A549 (cell line): ENCODE measurements around the gene UPB1. TPM values are rescaled to one million over a fixed set of nuclear protein-coding genes. Genes with fewer than 3 reads are reported as not detected.
"Not testable (repeated sequence)": the region's sequence is repeated elsewhere in the genome, so short reads cannot be mapped to it uniquely, and the experiment has no call there.

Experiments
- ATAC-seq, 2 experiments: fragments of 200-7000 bp in 1 of 2; fragments of >200 bp in 1 of 2; cut with Nextera tagmentation in 1 of 2; cut with Tn5 transposase in 1 of 2; 3 replicates each; pipeline versions ENCODE4 v1.8.0 to v1.9.1; 2018 to 2020; ENCODE audit warnings: mild to moderate bottlenecking in 1 of 2, moderate library complexity in 1 of 2
- CTCF ChIA-PET: fragments of 300-600 bp; sonication (Branson Sonifier 250); formaldehyde crosslinking; extraction: SDS; loops from one replicate; lab custom pipeline; 2021; ENCODE audit warnings: antibody characterized with exemption, inconsistent platforms; lab: Yijun Ruan, JAX
- POLR2A ChIA-PET: fragments of 350-600 bp; formaldehyde crosslinking; extraction: SDS; loops from one replicate; lab custom pipeline; 2021; ENCODE audit warnings: antibody characterized with exemption, inconsistent platforms; lab: Yijun Ruan, JAX
- DNase-seq, 2 experiments: peaks; one replicate each; pipeline versions ENCODE4 v3.0.0 to v3.0.0-alpha.2; 2011 to 2016; ENCODE audit warnings: low read depth in 1 of 2, low spot score in 1 of 2
- FAIRE-seq: peaks from 2 replicates; lab custom pipeline; 2011; peaks lifted over from hg19 to GRCh38; lab: Jason Lieb, UNC
- H3K27ac ChIP-seq, 2 experiments: fragments of >200 bp; sonication (Bioruptor Twin); formaldehyde crosslinking; 3 replicates each; pipeline ENCODE4 v1.5.1; 2016 to 2017
- H3K4me1 ChIP-seq: fragments of >200 bp; sonication (Bioruptor Twin); formaldehyde crosslinking; 3 replicates; pipeline ENCODE4 v1.6.1; 2016
- H3K4me2 ChIP-seq: fragments of >200 bp; sonication (Bioruptor Twin); formaldehyde crosslinking; 3 replicates; pipeline ENCODE4 v1.6.1; 2016
- H3K4me3 ChIP-seq: fragments of >200 bp; sonication (Bioruptor Twin); formaldehyde crosslinking; 3 replicates; pipeline ENCODE4 v1.5.1; 2016
- H3K9me3 ChIP-seq: fragments of >200 bp; sonication (Bioruptor Twin); formaldehyde crosslinking; 3 replicates; pipeline ENCODE4 v1.6.1; 2016
- CBX2 ChIP-seq: fragments of 200-600 bp; sonication (generic); IDR thresholded peaks from 2 replicates; pipeline ENCODE4 v1.6.1; 2016; ENCODE audit warnings: low read depth, mild to moderate bottlenecking, borderline replicate concordance
- CEBPB ChIP-seq, 2 experiments: fragments of >200 bp in 1 of 2; sonication (Bioruptor Twin) in 1 of 2; formaldehyde crosslinking in 1 of 2; IDR thresholded peaks; 2 replicates each; pipeline ENCODE4 v1.6.1; 2012 to 2016
- CHD2 ChIP-seq: fragments of 150-350 bp; IDR thresholded peaks from 2 replicates; pipeline ENCODE4 v1.6.1; 2014; ENCODE audit warnings: low read length; ENCODE audit not compliant: partially characterized antibody
- E2F6 ChIP-seq: IDR thresholded peaks from 2 replicates; pipeline ENCODE4 v1.6.1; 2012; ENCODE audit warnings: low read depth, borderline replicate concordance
- EHF ChIP-seq: fragments of 250-450 bp; sonication (Bioruptor Pico); IDR thresholded peaks from 2 replicates; pipeline ENCODE4 v1.5.0; 2020; ENCODE audit warnings: mild to moderate bottlenecking
- ESRRA ChIP-seq: fragments of 150-350 bp; IDR thresholded peaks from 2 replicates; pipeline ENCODE4 v1.6.1; 2014; ENCODE audit warnings: mild to moderate bottlenecking, low read length, borderline replicate concordance
- FOSB ChIP-seq: fragments of 250-450 bp; sonication (Bioruptor Pico); IDR thresholded peaks from 2 replicates; pipeline ENCODE4 v1.5.0; 2020; ENCODE audit warnings: mild to moderate bottlenecking, moderate library complexity
- FOSL2 ChIP-seq, 2 experiments: fragments of 450-650 bp in 1 of 2; fragments of >200 bp in 1 of 2; sonication (Bioruptor Twin) in 1 of 2; formaldehyde crosslinking; IDR thresholded peaks; 2 replicates each; pipeline versions ENCODE4 v1.5.0 to v1.6.1; 2016 to 2020; ENCODE audit warnings: mild to moderate bottlenecking in 1 of 2, moderate library complexity in 1 of 2
- FOXS1 ChIP-seq: fragments of 250-450 bp; sonication (Bioruptor Pico); IDR thresholded peaks from 2 replicates; pipeline ENCODE4 v1.5.0; 2020; ENCODE audit warnings: mild to moderate bottlenecking, moderate library complexity
- HDAC2 ChIP-seq: fragments of 200-600 bp; sonication (generic); IDR thresholded peaks from 2 replicates; pipeline ENCODE4 v1.6.1; 2016
- HEYL ChIP-seq: fragments of 250-450 bp; sonication (Bioruptor Pico); IDR thresholded peaks from 2 replicates; pipeline ENCODE4 v1.8.0; 2021; ENCODE audit warnings: mild to moderate bottlenecking, moderate library complexity
- HOXB5 ChIP-seq: fragments of 250-450 bp; sonication (Bioruptor Pico); IDR thresholded peaks from 2 replicates; pipeline ENCODE4 v1.5.0; 2020; ENCODE audit warnings: mild to moderate bottlenecking, moderate library complexity
- JUNB ChIP-seq: fragments of >200 bp; sonication (Bioruptor Twin); formaldehyde crosslinking; IDR thresholded peaks from 2 replicates; pipeline ENCODE4 v1.6.1; 2016
- NR3C1 ChIP-seq: fragments of >200 bp; sonication (Bioruptor Twin); formaldehyde crosslinking; IDR thresholded peaks from 3 replicates; pipeline ENCODE4 v1.6.1; 2017
- PBX3 ChIP-seq: IDR thresholded peaks from 2 replicates; pipeline ENCODE4 v1.6.1; 2012
- RAD21 ChIP-seq, 2 experiments: fragments of >200 bp in 1 of 2; sonication (Bioruptor Twin) in 1 of 2; formaldehyde crosslinking in 1 of 2; IDR thresholded peaks in 1 of 2; conservative IDR thresholded peaks in 1 of 2; 2 replicates in 1 of 2; 3 replicates in 1 of 2; pipeline ENCODE4 v1.6.1; 2012 to 2018; ENCODE audit warnings: inconsistent platforms in 1 of 2
- RCOR1 ChIP-seq: fragments of 150-350 bp; IDR thresholded peaks from 2 replicates; pipeline ENCODE4 v1.6.1; 2014; ENCODE audit warnings: antibody characterized with exemption, low read length, low read depth
- SMC3 ChIP-seq: fragments of >200 bp; sonication (Bioruptor Twin); formaldehyde crosslinking; IDR thresholded peaks from 3 replicates; pipeline ENCODE4 v1.6.1; 2018; ENCODE audit warnings: inconsistent platforms
- SREBF2 ChIP-seq: fragments of 450-650 bp; IDR thresholded peaks from 2 replicates; pipeline ENCODE4 v1.6.1; 2014; ENCODE audit warnings: mild to moderate bottlenecking, moderate library complexity
- TP53 ChIP-seq: fragments of 250-450 bp; sonication (Bioruptor Pico); IDR thresholded peaks from 2 replicates; pipeline ENCODE4 v1.5.0; 2021; ENCODE audit warnings: mild to moderate bottlenecking, moderate library complexity
- ZC3H11A ChIP-seq: fragments of 450-650 bp; IDR thresholded peaks from 2 replicates; pipeline ENCODE4 v1.6.1; 2014; ENCODE audit warnings: antibody characterized with exemption, mild to moderate bottlenecking
- ZSCAN20 ChIP-seq: fragments of 250-450 bp; sonication (Bioruptor Pico); IDR thresholded peaks from 2 replicates; pipeline ENCODE4 v1.8.0; 2022; ENCODE audit warnings: mild to moderate bottlenecking, moderate library complexity
- WGBS: methylation state at CpG from one replicate; pipeline ENCODE4 v1.1.6; 2017; ENCODE audit errors: missing lambda C conversion rate; 5-methylcytosine and 5-hydroxymethylcytosine counted together
- polyA plus RNA-seq, 4 experiments: library from polyadenylated mRNA; depleted of rRNA in 3 of 4; stranded (reverse); fragments of >200 nt; fragmentation: RNase III in 1 of 4; extraction: RNeasy Plus Mini Kit Qiagen cat#74134 plus additional on column Dnase treatment in 1 of 4; gene quantifications; 2 replicates in 3 of 4; 3 replicates in 1 of 4; pipeline ENCODE4 v1.2.3, GENCODE V29; 2011 to 2017

Gene UPB1
- polyA plus RNA-seq, 2 of the 4 experiments (the other 2 are of a cell fraction), result 0.04 TPM; not detected in 1

GRCh38 chr22:24526191-24526590 is 31.1 kb downstream of the UPB1 start (continued):
- TF ChIP-seq NR3C1 (no peak), ESRRA (no peak), PBX3 (no peak)

- Histone ChIP-seq H3K4me3 (no peak overlapping the region), H3K4me2 (no peak overlapping the region), H3K27ac (no peak overlapping the region), H3K4me1 (peaks cover 7% of the 10 kb centered on the region), H3K9me3 (no peaks in the 10 kb centered on the region)
- no peak for TF ChIP-seq EHF (CRISPR knock-in tag)
- TF ChIP-seq CHD2, result no peak
- TF ChIP-seq SREBF2, result no peak
- no peak for TF ChIP-seq SMC3
- no peak for TF ChIP-seq HEYL (CRISPR knock-in tag)
- TF ChIP-seq HDAC2, result no peak
- no peak for TF ChIP-seq HOXB5 (CRISPR knock-in tag)
- TF ChIP-seq ZC3H11A, result no peak
- TF ChIP-seq FOXS1 (CRISPR knock-in tag), result no peak
- POLR2A ChIA-PET, result interaction anchor here (0.5 to 0.7 kb wide), 3 partner anchors 12 to 259 kb away, joined by 3 read pairs; partner anchors contain the start of gene SPECC1L
- ATAC-seq (no peak), DNase-seq (no peak), FAIRE-seq (no peak)
- 30% methylated on average over 2 of the region's 2 CpGs for WGBS
- CTCF ChIA-PET, result interaction anchor here (0.6 to 3.2 kb wide), 7 partner anchors 8 to 340 kb away, joined by 3 to 17 read pairs (median 4); no protein-coding TSS in a partner anchor
Measured at GRCh38 chr22:24529898-24530297, 34.8 kb downstream of the UPB1 start.

DNA sequence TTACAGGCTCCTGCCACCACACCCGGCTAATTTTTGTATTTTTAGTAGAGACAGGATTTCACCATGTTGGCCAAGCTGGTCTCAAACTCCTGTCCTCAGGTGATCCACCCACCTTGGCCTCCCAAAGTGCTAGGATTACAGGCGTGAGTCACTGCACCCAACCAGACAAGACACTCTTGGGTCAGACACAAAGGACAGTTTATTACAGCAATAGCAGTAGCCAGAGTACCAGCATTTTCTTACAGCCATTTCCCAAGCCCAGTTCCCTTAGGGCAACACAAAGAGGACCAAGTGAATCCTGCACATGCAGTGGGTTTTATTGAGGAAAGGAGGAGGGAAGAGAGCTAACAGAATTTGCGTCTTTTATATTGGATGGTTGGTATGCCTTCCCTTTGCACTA is 35.8 kb downstream of the UPB1 start:
- H3K4me1 ChIP-seq, POLR2A ChIA-PET, H3K4me3 ChIP-seq, FAIRE-seq, ATAC-seq, H3K9me3 ChIP-seq, H3K4me2 ChIP-seq, H3K27ac ChIP-seq, DNase-seq: not testable (repeated sequence)
- CTCF ChIA-PET, result interaction anchor here (1.7 to 2.9 kb wide), 2 partner anchors 9 to 341 kb away, joined by 5 to 17 read pairs; no protein-coding TSS in a partner anchor
- WGBS, result 75% methylated on average over 3 of the region's 3 CpGs

- Histone ChIP-seq H3K4me3 (no peak overlapping the region), H3K9me3 (no peaks in the 10 kb centered on the region), H3K4me2 (no peak overlapping the region)
- ChIA-PET POLR2A (no interaction called here), CTCF (interaction anchor here (2.9 kb wide), 1 partner anchor 10 kb away, joined by 17 read pairs; no protein-coding TSS in a partner anchor)
- FAIRE-seq, result no peak
- ATAC-seq, result no peak
- TF ChIP-seq HEYL (CRISPR knock-in tag) (no peak), JUNB (no peak), TP53 (CRISPR knock-in tag) (no peak), CHD2 (no peak), CBX2 (no peak), RCOR1 (no peak), SREBF2 (no peak), PBX3 (no peak), FOSL2 (IDR thresholded peaks at IDR 0.05) (no peak), FOSL2 (CRISPR knock-in tag; IDR thresholded peaks at IDR 0.05) (no peak), CEBPB (IDR thresholded peaks at IDR 0.05) (no peak), RAD21 (conservative IDR thresholded peaks at IDR 0.05 in 1 of 2, IDR thresholded peaks at IDR 0.05 in 1 of 2) (no peak), ZSCAN20 (CRISPR knock-in tag) (no peak), ESRRA (no peak), FOSB (CRISPR knock-in tag) (no peak), E2F6 (no peak)
- TF ChIP-seq, all 56 proteins: peak for 0
- no peak for DNase-seq
- H3K27ac ChIP-seq, result no peak overlapping the region
- 80% methylated on average over 1 of the region's 1 CpG for WGBS
- H3K4me1 ChIP-seq, result no peaks in the 10 kb centered on the region; the same call in 2 of the 3 replicates
Measured at GRCh38 chr22:24532075-24532474, 36.9 kb downstream of the UPB1 start.
